GM23248 (cell line): ENCODE results near the gene SLC23A1. TPM values are rescaled to one million over a fixed set of nuclear protein-coding genes. Genes with fewer than 3 reads are reported as not detected.

Source experiments
- DNase-seq: peaks from one replicate; pipeline ENCODE4 v3.0.0-alpha.2; 2015
- H2AFZ ChIP-seq: fragments of 200-600 bp; sonication (generic); 2 replicates; pipeline ENCODE4 v1.6.1; 2016; ENCODE audit warnings: antibody characterized with exemption
- H3F3A ChIP-seq: fragments of 200-600 bp; sonication (generic); 2 replicates; pipeline ENCODE4 v1.6.1; 2016; ENCODE audit warnings: mild to moderate bottlenecking, antibody characterized with exemption, mixed run types; ENCODE audit not compliant: insufficient read depth
- H3K27ac ChIP-seq: fragments of 200-600 bp; sonication (generic); 2 replicates; pipeline ENCODE4 v1.5.1; 2016; ENCODE audit warnings: mild to moderate bottlenecking
- H3K27me3 ChIP-seq: fragments of 200-600 bp; sonication (generic); replicated peaks from 2 replicates; pipeline ENCODE4 v1.6.1; 2016; ENCODE audit warnings: mild to moderate bottlenecking; ENCODE audit not compliant: insufficient read depth
- H3K36me3 ChIP-seq: fragments of 200-600 bp; sonication (generic); 2 replicates; pipeline ENCODE4 v1.6.1; 2016; ENCODE audit warnings: low read depth, mild to moderate bottlenecking
- H3K4me1 ChIP-seq: fragments of 200-600 bp; sonication (generic); 2 replicates; pipeline ENCODE4 v1.6.1; 2016; ENCODE audit warnings: mild to moderate bottlenecking; ENCODE audit not compliant: insufficient read depth
- H3K4me2 ChIP-seq: fragments of 200-600 bp; sonication (generic); one replicate; pipeline ENCODE4 v1.6.1; 2016; ENCODE audit warnings: mild to moderate bottlenecking; ENCODE audit not compliant: unreplicated experiment
- H3K4me3 ChIP-seq: fragments of 200-600 bp; sonication (generic); 2 replicates; pipeline ENCODE4 v1.5.1; 2016; ENCODE audit warnings: mild to moderate bottlenecking
- H3K79me2 ChIP-seq: fragments of 200-600 bp; sonication (generic); 2 replicates; pipeline ENCODE4 v1.6.1; 2016; ENCODE audit warnings: mild to moderate bottlenecking; ENCODE audit not compliant: insufficient read depth
- H3K9ac ChIP-seq: fragments of 200-600 bp; sonication (generic); 2 replicates; pipeline ENCODE4 v1.6.1; 2016; ENCODE audit warnings: mild to moderate bottlenecking
- H3K9me2 ChIP-seq: fragments of 200-600 bp; sonication (generic); 2 replicates; pipeline ENCODE4 v1.6.1; 2016; ENCODE audit warnings: mixed run types, mild to moderate bottlenecking, moderate library complexity; ENCODE audit not compliant: insufficient read depth
- H3K9me3 ChIP-seq: fragments of 200-600 bp; sonication (generic); one replicate; pipeline ENCODE4 v1.6.1; 2017; ENCODE audit warnings: low read depth
- H4K20me1 ChIP-seq: fragments of 200-600 bp; sonication (generic); 2 replicates; pipeline ENCODE4 v1.6.0; 2016; ENCODE audit not compliant: insufficient read depth
- EZH2 ChIP-seq: fragments of 200-600 bp; sonication (generic); IDR thresholded peaks from 2 replicates; pipeline ENCODE4 v1.6.1; 2018; ENCODE audit warnings: antibody characterized with exemption, mild to moderate bottlenecking; ENCODE audit not compliant: insufficient read depth, poor library complexity, severe bottlenecking
- EZH2phosphoT487 ChIP-seq: fragments of 200-600 bp; sonication (generic); IDR thresholded peaks from 2 replicates; pipeline ENCODE4 v1.6.1; 2018; ENCODE audit warnings: antibody characterized with exemption, moderate library complexity, mild to moderate bottlenecking, low read depth; ENCODE audit not compliant: insufficient read depth
- WGBS, 2 experiments: methylation state at CpG; one replicate each; pipeline ENCODE4 v1.1.6; 2015 to 2017; ENCODE audit warnings: low lambda C conversion rate in 2 of 2, low coverage in 1 of 2; ENCODE audit errors: missing lambda C conversion rate in 2 of 2; 5-methylcytosine and 5-hydroxymethylcytosine counted together
- in situ Hi-C: fragments of 300-500 bp; cut with MboI; formaldehyde crosslinking; loops from 2 replicates; pipeline ENCODE4 v1.15.0; 2020
- polyA plus RNA-seq: library from polyadenylated mRNA; unstranded; fragments of >200 nt; fragmentation: Nextera tagmentation; extraction: Ambion mirVana; gene quantifications from 2 replicates; pipeline ENCODE4 v1.2.1, GENCODE V29; 2016
- total RNA-seq: library from RNA; depleted of rRNA; stranded (reverse); fragments of >200 nt; shearing (Covaris generic); gene quantifications from 2 replicates; pipeline ENCODE4 v1.2.3, GENCODE V29; 2014

SLC23A1 gene
- total and polyA plus RNA-seq, 2 experiments from 2014 or later = 0.08 TPM; not detected in 1

DNA sequence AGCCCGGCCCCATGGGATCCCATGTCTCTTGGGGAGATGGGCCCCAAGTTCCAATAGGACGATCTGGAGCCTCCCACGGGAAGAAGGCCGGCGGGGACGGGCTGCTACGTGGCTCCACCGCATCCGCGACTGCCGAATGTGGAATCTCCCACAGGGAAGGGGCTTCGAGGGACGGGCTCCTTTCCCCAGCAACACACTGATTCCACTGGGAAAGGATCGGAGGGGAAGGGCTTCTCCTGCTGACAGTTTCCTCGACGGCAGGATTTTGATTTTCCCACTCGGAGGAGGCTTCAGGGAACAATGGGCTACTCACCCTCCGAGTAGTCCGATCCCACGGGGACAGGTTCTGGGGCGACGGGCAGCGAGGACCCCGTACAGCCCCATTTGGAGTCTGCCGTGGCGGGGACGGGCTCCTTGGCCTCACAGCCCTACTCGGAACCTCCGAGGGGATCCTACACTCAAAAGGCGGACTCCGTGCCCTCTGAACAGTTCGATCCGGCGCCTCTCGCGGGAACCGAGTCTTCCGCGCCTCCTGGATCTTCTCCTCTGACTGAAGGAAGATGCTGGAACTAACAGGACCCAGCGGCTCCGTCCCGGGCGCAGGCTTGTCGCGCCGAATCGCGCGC is 10.5 kb upstream of the SLC23A1 start:
- no peak for DNase-seq
- Histone ChIP-seq H3K4me2 (peak overlapping the region; percentile 49), H2AFZ (peak overlapping the region; percentile 74), H3K27me3 (peaks cover 9% of the 10 kb centered on the region), H3F3A (no peaks in the 10 kb centered on the region), H4K20me1 (no peaks in the 10 kb centered on the region), H3K9me2 (no peaks in the 10 kb centered on the region), H3K4me1 (0 out of 2 replicates have a peak, but pooled peaks cover 4% of the 10 kb centered on the region), H3K27ac (no peak overlapping the region), H3K9ac (peak overlapping the region; percentile 37), H3K4me3 (peak overlapping the region; percentile 65), H3K79me2 (no peaks in the 10 kb centered on the region), H3K36me3 (no peaks in the 10 kb centered on the region), H3K9me3 (no peaks in the 10 kb centered on the region)
- in situ Hi-C loops = no loop called here
- WGBS, 2 experiments = 8 to 11% methylated on average over 48 to 49 of the region's 49 CpGs
- TF ChIP-seq EZH2phosphoT487 (no peak), EZH2 (peak; percentile 62)

GRCh38 chr5:139392678-139393496 is 9.8 kb upstream of the SLC23A1 start:
- 6 to 8% methylated on average over 51 to 73 of the region's 77 CpGs for WGBS, 2 experiments
- no peak overlapping the region for H3K27ac ChIP-seq
- no peaks in the 10 kb centered on the region for H3K9me3 ChIP-seq
- TF ChIP-seq EZH2phosphoT487 (no peak), EZH2 (no peak)
- H3K9me2 ChIP-seq = no peaks in the 10 kb centered on the region
- no peaks in the 10 kb centered on the region for H3K36me3 ChIP-seq
- H3K79me2 ChIP-seq = no peaks in the 10 kb centered on the region
- H3K27me3 ChIP-seq = peaks cover 9% of the 10 kb centered on the region
- H3F3A ChIP-seq = no peaks in the 10 kb centered on the region
- 0 out of 2 replicates have a peak, but pooled peaks cover 4% of the 10 kb centered on the region for H3K4me1 ChIP-seq
- DNase-seq = peak; percentile 77
- H3K4me2 ChIP-seq = peak overlapping the region; percentile 49
- H3K9ac ChIP-seq = peak overlapping the region; percentile 37
- peak overlapping the region; percentile 65 for H3K4me3 ChIP-seq
- H4K20me1 ChIP-seq = no peaks in the 10 kb centered on the region
- in situ Hi-C loops = no loop called here
- H2AFZ ChIP-seq = peak overlapping the region; percentile 74

- in situ Hi-C loops = no loop called here
- TF ChIP-seq EZH2 (no peak), EZH2phosphoT487 (no peak)
- 0 out of 2 replicates have a peak overlapping the region, but pooled peaks have one; percentile 24 for H3K9ac ChIP-seq
- H3K36me3 ChIP-seq = no peaks in the 10 kb centered on the region
- 38 to 40% methylated on average over 14 to 15 of the region's 36 CpGs for WGBS, 2 experiments
- peak overlapping the region; percentile 74; the same call in 1 of the 2 replicates for H2AFZ ChIP-seq
- H3K27ac ChIP-seq = no peak overlapping the region
- H3K4me1 ChIP-seq = 0 out of 2 replicates have a peak, but pooled peaks cover 4% of the 10 kb centered on the region
- no peak overlapping the region for H3K4me2 ChIP-seq
- no peaks in the 10 kb centered on the region for H3K79me2 ChIP-seq
- no peaks in the 10 kb centered on the region for H3K9me3 ChIP-seq
- H4K20me1 ChIP-seq = no peaks in the 10 kb centered on the region
- H3K4me3 ChIP-seq = peak overlapping the region; percentile 4; the same call in 1 of the 2 replicates
- H3K9me2 ChIP-seq = no peaks in the 10 kb centered on the region
- DNase-seq = no peak
- peaks cover 9% of the 10 kb centered on the region for H3K27me3 ChIP-seq
- H3F3A ChIP-seq = no peaks in the 10 kb centered on the region
Measured at GRCh38 chr5:139392324-139392677, 9.2 kb upstream of the SLC23A1 start.

DNA sequence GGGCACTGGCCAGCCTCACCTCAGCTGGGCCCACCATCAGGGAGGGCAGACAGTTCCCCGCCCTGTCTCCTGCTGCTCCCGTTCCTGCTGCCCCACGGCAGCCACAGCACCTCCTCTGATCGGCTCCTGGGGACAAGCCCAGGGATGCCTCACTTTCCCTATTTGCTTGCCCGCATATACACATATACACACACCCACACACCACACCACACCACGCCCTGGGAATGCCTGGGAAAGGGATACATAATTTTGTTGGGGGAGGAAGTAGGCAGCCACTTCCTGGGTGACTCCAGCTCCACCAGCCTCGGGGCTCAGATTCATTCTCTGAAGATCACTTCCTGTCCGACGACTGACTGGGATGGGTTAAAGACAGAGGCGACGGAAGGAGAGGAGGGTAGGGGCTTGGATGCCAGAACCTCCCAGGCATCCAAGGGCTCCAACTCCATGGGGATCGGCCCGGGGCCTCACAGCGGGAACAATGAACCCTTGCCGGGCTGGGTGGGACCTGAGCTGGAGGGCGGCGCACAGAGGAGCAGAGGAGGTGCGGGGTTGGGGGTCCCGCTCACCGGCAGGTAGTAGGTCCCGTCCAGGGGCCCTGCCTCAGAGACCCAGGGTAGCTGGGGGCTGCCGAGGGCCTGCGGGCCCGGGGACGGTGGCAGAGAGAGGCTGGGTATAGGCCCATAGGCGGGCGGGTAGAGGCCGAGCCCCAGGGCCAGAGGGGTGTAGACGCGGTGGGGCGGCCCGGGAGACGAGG is 8.7 kb upstream of the SLC23A1 start:
- Histone ChIP-seq H3K9me2 (no peaks in the 10 kb centered on the region), H3K9me3 (no peaks in the 10 kb centered on the region), H3F3A (no peaks in the 10 kb centered on the region), H2AFZ (peak overlapping the region; percentile 61), H3K27me3 (peaks cover 9% of the 10 kb centered on the region), H3K27ac (peak overlapping the region; percentile 35), H3K9ac (peak overlapping the region; percentile 24), H3K4me3 (peak overlapping the region; percentile 4; the same call in 1 of the 2 replicates), H3K79me2 (no peaks in the 10 kb centered on the region), H3K36me3 (no peaks in the 10 kb centered on the region), H4K20me1 (no peaks in the 10 kb centered on the region), H3K4me1 (0 out of 2 replicates have a peak, but pooled peaks cover 4% of the 10 kb centered on the region), H3K4me2 (peak overlapping the region; percentile 35)
- WGBS, 2 experiments = 62% methylated on average over 28 to 33 of the region's 33 CpGs
- TF ChIP-seq EZH2phosphoT487 (no peak), EZH2 (no peak)
- DNase-seq = peak; percentile 60
- in situ Hi-C loops = no loop called here
